Spleen (tissue), 7 donors: ENCODE data around the gene ABCC3.

ENCODE experiments used
- POLR2A ChIP-seq, 3 donors: fragments of 450-650 bp; IDR thresholded peaks; one replicate each; pipeline ENCODE4 v1.5.1; 2017; ENCODE audit warnings: antibody characterized with exemption in 3 of 3, mild to moderate bottlenecking in 1 of 3
- TF ChIP-seq, protein P1 (sequence below), 11 experiments: fragments of 200-600 bp in 7 of 11; fragments of 450-650 bp in 4 of 11; sonication (generic) in 4 of 11; IDR thresholded peaks in 8 of 11; conservative IDR thresholded peaks in 3 of 11; 1 replicate in 7 of 11; 2 replicates in 4 of 11; pipeline versions ENCODE4 v1.4.0 to v1.8.0; 2016 to 2021; ENCODE audit warnings: antibody characterized with exemption in 11 of 11, inconsistent platforms in 4 of 11, mild to moderate bottlenecking in 1 of 11
- donor health status: DM: no; HTN: no; CAD: no; lungs with moderate emphysema.
- donor health status: DM: no; HTN: no; CAD: no.
- donor health status: DM: no; HTN: no; CAD: no.

DNA sequence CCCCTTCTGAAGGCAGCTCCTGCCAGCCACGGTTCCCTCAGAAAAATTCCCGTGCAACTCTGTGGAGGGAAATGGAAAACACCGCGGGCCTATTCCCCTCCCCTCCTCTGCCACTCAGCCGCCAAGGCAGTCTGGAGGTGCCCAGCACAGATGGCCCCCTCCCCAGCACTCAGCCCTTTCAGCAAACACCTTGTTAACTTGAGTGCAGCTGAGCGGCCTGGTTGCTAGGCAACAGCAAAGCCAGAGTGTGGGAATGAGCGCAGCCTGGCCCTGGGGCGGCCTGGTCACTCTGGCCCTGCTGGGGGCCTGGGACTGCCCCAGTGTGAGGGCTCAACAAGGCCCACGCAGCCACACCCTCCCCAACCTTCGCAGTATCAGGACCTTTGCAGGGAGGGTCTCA is 41.4 kb upstream of the ABCC3 start:
- TF ChIP-seq POLR2A (IDR thresholded peaks at IDR 0.05), result no peak
- TF ChIP-seq, protein P1, sequence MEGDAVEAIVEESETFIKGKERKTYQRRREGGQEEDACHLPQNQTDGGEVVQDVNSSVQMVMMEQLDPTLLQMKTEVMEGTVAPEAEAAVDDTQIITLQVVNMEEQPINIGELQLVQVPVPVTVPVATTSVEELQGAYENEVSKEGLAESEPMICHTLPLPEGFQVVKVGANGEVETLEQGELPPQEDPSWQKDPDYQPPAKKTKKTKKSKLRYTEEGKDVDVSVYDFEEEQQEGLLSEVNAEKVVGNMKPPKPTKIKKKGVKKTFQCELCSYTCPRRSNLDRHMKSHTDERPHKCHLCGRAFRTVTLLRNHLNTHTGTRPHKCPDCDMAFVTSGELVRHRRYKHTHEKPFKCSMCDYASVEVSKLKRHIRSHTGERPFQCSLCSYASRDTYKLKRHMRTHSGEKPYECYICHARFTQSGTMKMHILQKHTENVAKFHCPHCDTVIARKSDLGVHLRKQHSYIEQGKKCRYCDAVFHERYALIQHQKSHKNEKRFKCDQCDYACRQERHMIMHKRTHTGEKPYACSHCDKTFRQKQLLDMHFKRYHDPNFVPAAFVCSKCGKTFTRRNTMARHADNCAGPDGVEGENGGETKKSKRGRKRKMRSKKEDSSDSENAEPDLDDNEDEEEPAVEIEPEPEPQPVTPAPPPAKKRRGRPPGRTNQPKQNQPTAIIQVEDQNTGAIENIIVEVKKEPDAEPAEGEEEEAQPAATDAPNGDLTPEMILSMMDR (IDR thresholded peaks at IDR 0.05 in 8 of 11, conservative IDR thresholded peaks at IDR 0.05 in 3 of 11), result no peak
